MM.1S (cell line): Measurements from ENCODE around the gene HPS4.

Experiments used
- EZH2 ChIP-seq: fragments of 300-600 bp; sonication (generic); optimal IDR thresholded peaks from 2 replicates; pipeline ENCODE3; 2017; ENCODE audit warnings: low read depth, mild to moderate bottlenecking, antibody characterized with exemption, low read length, mixed read lengths
- TF ChIP-seq, protein P1 (sequence below): fragments of 300-600 bp; sonication (generic); IDR thresholded peaks from 2 replicates; pipeline ENCODE4 v1.5.1; 2016; ENCODE audit warnings: antibody characterized with exemption, low read length, mixed read lengths

DNA sequence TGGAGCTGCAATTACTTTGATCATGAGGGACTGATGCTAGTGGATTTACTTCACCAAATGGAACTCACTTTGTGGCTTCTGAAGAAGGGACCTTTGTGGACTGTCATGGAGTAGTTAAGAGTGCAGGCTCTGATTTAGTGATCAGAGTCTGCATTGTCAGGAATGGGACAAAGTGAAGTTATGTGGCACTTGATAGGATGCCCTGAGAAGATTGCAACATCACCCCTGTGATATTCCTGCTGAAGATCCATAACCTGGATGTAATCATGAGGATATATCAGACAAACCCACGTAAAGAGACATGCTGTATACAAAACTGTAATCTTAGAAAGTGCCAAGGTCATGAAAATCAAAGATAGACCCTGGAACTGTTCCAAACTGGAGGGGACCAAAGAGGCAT, 30.3 kb upstream of the HPS4 start:
- TF ChIP-seq, protein P1, sequence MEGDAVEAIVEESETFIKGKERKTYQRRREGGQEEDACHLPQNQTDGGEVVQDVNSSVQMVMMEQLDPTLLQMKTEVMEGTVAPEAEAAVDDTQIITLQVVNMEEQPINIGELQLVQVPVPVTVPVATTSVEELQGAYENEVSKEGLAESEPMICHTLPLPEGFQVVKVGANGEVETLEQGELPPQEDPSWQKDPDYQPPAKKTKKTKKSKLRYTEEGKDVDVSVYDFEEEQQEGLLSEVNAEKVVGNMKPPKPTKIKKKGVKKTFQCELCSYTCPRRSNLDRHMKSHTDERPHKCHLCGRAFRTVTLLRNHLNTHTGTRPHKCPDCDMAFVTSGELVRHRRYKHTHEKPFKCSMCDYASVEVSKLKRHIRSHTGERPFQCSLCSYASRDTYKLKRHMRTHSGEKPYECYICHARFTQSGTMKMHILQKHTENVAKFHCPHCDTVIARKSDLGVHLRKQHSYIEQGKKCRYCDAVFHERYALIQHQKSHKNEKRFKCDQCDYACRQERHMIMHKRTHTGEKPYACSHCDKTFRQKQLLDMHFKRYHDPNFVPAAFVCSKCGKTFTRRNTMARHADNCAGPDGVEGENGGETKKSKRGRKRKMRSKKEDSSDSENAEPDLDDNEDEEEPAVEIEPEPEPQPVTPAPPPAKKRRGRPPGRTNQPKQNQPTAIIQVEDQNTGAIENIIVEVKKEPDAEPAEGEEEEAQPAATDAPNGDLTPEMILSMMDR, result no peak
- no peak for TF ChIP-seq EZH2
